Activated CD4-positive, alpha-beta T cell treated with anti-CD3 and anti-CD28 coated beads, Interleukin-2, amount 50 U/mL, for 48 hours (primary cell): Measurements from ENCODE around the gene PAM.
"Not testable (repeated sequence)": the region's sequence is repeated elsewhere in the genome, so short reads cannot be mapped to it uniquely, and the experiment has no call there.

Experiments
- DNase-seq, 2 experiments: peaks; one replicate each; pipeline ENCODE4 v3.0.0-alpha.2; 2020

Gene PAM

DNA sequence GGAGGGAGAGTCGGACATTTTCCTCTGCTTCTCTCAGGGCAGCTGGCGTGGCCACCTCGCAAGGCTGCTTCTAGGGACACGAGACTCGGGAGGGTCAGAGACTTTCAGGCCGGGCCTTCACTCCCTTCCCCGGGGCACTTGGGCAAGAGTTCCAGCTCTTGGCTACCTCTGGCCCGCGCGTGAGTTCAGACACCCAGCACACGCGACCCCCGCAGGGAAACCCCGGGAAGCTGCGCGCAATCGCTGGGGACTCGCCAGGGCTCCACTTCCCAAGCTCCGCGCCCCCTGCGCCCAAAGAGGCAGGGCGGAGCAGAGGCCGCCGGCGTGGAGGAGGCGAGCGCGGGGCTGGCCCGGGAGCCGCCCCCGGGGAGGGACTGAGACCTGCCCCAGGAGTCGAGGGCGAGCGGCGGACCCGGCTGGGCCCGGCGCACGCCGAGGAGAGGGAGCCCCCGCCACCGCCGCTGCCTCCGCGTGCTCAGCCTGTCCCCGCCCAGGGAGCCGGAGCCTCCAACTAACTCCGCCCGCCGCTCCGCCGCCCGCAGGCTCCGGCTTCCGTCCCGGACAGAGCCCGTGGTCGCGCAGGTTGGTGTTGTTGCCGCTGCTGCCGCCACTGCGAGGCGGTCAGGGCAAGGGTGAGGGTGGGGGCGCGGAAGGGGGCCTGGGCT lies at the start of gene PAM:
PAM (plus strand) TSS at position 539 of the 665 bp plus-strand sequence. CDS start 110,891 bp downstream, outside the sequence.
- peak; percentile 77 to 82 for DNase-seq

DNA sequence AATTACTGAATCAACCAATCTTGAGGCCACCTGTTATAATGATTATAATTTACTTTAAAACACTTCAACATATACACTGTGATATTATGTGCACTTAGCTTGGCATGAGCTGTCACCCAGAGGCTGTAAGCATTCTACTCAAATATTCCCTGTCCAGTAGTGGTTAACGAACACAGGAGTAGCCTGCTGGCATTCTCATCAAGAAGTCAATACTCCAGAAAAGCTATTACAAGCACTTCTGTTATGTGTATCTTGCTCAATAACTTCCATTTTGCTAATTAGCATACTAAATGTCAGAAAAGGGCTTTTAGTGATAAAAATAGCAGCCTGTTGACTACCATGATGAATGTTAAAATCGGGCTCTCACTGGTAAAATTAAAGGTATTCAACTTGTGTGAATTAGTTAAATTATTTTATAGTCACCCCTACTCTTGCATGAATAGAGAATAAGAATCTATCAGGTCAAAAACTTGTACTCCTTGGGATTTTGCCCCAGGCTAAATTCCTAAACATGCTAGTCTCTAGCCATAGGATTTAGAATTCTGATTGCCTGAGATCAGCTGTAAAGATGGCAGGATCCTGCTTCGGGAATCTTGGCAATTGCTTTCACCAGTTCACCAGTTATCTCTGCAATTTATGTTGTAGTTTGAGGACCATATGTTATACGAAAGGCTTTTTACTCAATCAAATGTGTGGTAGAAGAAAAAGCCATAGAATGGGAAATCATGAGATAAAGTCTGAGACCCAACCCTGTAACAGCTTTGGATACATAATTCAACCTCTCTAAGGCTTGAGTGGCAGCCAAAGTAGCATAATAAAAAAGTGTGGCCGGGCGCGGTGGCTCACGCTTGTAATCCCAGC lies 43.4 kb upstream of the PAM start:
- DNase-seq: no peak

DNA sequence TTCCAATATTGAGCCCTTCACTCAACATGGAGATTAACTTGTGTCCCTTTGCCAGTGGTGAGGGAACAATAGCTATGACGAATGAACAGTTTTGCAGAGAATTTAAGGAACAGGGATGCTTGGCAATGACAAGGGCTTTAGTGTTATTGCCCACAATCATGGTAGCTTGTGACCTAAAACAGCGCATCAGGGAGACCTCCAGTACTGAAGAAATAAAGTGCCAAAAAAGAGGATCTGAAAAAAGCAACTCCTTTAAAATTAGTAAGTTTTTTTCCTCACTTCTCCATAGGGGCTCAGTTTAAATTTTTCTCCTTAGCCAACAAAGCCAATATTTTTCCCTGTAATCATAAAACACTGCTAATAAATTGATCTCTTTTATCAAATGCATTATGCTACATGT lies 41.8 kb upstream of the PAM start:
- DNase-seq: no peak

DNA sequence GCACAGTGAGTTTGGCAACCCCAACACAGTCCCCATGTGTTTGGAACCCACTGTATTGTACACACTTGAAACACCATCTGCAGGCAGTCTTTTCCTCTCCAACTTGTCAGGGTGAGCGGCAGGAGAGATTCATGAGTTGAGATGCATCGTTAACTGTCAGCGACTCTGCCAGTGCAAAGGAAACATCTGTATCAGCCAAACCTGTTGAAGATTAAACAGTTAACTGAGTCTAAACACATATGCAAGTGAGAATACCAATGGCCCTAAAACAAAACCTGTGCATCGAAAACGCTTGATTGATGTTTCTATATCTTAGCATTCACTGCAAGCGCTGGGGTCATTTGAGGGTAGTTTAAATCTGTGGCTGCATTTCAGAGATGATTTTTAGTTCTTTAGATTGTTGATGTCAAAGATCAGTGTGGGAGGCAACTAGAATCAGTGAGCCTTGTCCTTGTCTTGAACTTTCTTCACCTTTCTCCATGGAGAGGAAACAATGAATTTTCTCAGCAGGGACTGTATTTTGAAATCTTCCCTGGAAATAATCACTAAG lies 41.3 kb upstream of the PAM start:
- no peak for DNase-seq

DNA sequence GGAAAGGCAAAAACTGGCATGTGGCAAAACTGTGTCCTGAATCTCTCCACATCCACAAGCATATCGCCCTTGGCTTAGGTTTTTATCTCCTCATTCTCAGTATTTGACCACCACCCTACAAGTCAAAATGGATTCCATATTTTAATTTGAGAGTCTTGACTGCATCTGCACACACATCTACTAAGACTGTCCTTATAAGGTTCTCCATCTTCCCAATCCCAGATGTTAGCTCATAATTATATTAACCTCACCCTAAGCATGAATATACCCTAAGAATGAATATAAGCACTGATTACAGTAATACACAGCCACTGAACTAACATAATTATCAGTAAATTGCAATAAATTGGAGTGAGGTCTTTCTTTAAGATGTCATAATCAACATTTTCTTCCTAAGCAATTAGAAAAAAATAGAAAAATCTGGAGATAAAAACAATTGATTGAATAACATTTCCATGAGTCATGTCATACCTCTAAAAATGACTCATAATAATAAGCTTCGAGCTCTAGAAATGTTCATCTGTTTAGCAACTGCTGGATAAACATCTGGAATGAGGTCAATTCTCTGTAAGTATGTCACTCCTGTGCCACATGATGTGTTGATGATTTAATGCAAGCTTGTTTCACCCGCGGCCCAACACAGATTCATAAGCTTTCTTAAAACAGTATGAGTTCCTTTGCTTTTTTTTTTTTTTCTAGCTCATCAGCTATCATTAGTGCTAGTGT lies 39.9 kb upstream of the PAM start:
- no peak for DNase-seq

DNA sequence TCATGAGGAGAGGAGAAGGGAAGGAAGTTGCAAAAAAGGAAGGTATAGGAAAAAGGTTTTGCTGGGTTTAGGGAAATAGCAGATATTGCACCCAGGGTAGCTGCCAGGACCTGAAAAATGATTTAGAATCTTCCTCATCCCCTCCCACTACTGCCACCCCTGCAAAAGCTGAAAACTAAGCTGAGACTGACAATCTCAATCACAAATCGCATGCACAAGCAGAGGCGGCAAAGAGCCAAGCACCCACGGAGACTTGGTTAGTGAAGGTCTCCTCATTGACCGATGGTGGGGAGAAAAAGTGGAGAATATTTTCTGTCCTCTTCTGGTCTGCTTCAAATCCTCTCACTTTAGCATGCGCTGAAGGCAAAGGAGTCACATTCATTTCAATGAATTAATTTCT lies 39.1 kb upstream of the PAM start:
- DNase-seq: no peak

DNA sequence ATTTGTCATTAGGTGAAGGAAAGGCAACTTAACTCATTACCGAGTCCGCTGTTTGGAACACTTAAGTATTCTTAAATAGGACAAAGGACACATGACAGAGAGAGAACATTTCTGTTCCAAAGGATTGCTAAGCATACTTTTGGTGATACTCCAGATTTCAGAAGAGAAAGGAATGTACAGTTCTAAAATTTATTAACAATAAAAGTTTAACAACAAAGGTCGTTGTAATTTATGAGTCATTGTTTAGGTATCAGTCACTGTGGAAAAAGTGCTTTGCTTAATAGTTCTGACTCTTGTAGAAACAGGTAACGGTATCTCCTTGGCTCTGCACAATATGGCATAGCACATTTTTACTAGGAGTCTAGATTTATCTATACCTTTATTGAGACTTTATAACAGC lies 36.3 kb upstream of the PAM start:
- no peak for DNase-seq

DNA sequence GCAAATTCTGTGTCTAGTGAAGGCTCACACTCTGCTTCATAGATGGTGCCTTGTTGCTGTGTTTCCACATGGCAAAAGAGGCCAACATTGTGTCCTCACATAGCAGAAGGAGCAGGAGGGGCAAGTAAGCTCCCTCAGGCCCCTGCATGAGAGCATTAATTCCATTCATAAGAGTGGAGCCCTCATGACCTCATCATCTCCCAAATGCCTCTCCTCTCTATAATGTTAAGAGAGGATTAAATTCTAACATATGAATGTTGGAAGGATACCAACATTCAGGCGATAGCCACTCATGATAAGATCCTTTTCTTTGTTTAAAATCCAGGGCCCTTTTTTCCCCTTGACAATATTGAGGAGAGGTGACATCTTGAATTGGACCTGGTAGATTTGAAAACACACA lies 35.2 kb upstream of the PAM start:
- DNase-seq: no peak

DNA sequence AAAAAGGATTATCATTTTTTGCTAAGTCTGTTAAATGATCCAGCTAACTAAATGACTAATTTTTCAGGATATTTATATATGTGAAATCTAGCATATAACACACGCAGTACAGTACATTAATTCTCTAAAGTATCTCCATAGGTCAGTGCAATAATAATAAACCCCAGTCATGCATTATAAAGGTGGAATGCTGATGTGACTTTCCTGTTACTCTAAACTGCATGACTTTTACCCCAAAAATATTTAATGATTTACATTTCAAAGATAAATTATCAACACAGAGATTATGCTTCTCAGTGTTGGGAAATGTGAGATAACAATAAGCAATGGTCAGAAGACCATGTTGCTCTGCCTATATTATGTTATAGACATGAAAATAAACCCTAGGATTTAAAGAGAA lies 34.1 kb upstream of the PAM start:
- no peak for DNase-seq

DNA sequence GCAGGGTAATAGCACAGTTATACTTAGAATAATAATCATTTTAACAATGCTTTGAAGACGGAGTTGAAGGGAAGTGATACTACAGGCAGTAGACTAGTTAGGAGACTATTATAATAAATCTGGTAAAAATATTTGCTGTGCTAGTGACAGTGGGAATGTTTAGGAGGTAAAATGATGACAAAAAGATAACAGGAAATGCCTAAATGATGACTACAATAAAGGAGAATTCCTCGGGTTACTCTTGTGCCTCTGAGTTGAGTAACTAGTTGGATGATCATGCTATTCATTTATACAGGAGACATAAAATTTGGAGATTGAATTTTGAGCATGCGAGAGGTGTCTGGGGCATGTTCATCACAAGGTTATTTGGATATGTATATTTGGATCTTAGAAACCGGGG lies 32.2 kb upstream of the PAM start:
- DNase-seq: no peak

DNA sequence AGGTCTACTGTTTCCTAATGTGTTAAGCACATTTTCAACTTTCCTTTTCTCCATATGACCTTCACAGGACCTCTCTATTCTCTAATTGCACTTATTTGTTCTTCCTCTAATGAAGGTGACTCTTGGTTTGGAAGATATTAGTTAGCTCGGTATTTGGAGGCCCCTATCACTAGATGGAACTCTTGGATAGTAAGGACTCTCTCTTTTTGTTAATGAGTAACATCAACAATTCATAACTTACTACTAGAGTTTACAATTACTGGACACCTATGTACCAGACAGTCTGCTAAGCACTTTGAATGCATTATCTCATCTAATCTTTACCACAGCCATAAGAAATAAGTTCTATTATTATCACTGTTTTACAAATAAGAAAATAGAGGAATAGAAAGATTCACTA lies 23.4 kb upstream of the PAM start:
- DNase-seq: no peak

DNA sequence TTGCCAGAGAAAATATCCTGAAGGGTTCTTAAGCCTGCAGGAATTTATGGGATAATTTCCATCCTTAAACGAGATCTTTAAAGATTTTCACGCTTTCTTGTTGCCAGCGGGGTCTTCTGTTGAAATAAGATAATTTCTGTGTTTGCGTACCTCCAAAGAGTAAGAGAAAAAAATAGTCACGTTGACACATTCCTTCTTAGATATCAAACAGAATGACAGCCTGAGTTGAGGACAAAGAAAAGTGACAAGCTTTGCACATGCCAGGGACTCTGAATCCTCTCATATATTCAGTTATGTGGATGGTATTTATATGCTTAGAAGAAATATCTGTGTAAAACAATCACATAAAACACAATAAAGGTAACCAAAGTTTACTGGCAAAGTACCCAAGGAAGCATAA lies 21.6 kb upstream of the PAM start:
- no peak for DNase-seq

DNA sequence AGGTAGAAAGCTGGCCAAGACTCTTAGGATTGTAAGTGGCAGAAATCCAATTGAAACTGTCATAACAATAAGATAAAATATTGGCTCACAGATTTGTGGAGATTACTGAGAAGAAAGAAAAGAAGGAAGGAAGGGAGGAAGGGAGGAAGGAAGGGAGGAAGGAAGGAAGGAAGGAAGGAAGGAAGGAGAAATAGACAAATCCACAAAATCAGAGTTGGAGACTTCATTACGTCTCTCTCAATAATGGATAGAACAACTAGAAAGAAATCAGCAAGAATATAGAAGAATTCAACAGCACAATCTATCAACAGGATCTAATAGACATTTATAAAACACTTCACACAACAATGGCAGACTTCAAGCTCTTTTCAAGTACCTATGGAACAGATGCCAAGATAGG lies 17.9 kb upstream of the PAM start:
- DNase-seq: no peak

DNA sequence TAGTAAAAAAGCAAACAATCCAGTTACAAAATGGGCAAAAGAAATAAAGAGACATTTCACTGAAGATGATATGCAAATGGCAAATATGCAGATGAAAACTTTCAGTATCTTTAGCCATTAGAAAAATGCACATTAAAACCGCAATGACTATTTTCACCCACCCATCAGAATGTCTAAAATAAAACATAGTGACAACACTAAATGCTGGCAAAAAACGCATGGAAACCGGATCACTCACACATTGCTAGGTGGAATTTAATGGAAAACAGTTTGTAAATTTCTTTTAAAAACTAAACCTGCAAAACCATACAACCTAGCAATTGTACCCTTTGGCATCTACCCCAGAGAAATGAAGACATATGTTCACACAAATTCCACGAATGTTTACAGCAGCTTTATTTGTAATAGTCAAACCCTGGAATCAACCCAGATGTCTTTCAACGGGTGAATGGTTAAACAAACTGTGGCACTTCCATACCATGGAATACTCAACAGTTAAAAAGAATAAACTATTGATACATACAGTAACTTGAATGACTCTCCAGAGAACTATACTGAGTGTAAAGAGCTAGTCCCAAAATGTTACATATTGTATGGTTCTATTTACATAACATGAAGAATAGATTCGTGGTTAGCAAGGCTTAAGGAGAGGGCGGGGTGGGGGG lies 17.2 kb upstream of the PAM start:
- DNase-seq: no peak

DNA sequence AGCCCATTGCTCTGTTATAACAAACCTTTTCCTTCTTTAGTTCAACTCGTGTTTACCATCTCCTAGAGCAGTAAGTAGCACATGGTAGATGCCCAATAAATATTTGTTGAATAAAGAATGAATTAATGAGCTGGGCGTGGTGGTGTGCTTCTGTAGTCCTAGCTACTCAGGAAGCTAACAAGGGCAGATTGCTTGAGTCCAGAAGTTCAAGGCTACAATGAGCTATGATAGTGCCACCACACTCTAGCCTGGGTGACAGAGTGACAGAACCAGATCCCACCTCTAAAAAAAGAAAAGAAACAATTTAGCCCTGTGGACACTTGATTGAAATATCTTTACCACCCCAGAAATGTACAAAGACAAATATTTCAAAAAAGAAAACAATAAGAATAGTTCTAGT lies 14.6 kb upstream of the PAM start:
- DNase-seq: no peak

DNA sequence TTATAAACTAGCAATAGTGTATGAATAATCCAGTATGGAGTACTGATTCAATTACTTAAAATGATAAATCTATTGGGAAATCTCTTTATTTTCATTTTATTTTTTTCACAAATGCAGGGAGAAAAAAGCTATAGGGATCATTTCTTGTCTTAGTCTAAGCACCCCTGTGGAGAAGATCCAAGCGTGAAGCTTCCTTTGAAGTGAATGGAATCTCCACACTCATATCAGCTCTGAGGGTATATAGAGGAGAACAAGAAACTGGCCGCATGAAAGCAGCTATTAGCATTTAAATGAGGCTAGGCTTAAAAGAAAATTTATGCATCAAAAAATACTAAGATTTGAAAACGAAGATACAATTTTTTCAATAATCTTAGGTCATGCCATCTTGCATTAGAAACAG lies 12.9 kb upstream of the PAM start:
- DNase-seq: no peak

DNA sequence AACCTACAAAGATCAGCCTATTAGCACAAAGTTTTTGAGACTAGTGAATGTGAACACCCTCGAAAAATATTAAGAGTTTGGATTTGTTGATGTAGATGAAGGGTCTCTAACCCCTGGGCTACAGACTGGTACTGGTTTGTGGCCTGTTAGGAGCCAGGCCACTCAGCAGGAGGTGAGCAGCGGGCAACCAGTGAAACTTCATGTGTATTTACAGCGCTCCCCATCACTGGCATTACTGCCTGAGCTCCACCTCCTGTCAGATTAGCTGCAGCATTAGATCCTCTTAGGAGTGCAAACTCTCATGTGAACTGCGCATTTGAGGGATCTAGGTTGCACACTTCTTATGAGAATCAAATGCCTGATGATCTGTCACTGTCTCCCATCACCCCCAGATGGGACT lies 11.2 kb upstream of the PAM start:
- DNase-seq: no peak

DNA sequence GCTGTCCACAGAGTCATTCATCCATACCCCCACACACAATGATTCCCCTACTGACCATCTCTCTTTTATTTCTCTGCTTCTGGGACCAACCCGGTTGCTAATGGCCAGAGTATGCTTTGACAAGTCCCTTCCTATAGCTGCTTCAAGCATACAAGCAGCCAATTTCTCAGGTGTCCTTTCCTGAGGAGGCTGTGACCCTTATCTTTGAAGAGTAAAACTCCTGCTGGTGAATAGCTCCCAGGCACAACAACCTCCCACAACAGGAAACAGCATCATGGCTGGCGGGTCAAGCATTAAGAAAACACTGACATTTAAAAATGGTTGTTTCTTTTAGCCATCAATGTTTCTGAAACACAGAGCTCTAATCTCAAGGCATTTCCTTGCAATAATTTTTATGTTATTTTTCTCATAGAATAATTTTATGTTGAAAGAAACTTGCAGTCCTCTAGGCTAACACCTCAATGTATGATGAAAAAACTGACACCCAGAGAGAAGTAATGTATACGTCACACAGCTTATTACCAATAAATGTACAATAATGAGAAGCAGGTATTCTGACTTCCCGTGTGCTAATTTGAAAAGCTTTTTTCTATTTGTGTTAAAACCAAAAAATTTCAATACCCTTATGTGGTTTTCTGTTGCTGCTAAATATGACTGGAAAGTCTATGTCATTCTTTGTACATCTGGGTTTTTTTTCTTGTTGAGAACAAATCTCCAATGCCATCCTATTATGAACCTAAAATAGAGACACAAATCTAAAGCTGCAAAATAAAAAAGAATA lies 7.5 kb upstream of the PAM start:
- no peak for DNase-seq

DNA sequence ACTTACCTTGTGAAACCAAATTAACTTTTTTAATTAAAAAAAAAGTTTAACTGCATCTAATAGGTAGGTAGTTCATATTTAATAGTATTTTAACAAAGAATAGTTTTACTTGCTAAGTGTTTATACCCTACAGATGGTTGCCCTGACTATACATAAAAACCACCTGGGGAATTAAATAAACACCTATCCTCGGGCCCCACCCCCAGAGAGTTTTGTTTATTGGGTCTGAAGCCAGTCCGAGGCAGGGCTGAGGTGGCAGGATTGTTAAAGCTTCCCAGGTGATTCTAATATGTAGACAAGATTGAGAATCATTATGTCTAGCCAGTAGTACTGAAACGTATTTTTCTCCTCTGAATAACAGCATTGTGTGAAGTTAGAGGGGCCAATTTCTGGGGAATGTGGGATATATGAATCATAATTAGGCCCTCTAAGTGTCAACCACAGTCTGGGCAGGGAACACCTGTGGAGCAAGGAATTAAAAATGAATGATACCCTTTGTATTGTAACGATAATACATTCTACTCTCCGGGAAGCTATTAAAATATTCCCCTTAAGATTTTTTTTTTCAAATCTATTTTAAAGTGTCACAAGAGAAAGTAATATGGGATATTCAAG lies 5.6 kb upstream of the PAM start:
- DNase-seq: no peak

DNA sequence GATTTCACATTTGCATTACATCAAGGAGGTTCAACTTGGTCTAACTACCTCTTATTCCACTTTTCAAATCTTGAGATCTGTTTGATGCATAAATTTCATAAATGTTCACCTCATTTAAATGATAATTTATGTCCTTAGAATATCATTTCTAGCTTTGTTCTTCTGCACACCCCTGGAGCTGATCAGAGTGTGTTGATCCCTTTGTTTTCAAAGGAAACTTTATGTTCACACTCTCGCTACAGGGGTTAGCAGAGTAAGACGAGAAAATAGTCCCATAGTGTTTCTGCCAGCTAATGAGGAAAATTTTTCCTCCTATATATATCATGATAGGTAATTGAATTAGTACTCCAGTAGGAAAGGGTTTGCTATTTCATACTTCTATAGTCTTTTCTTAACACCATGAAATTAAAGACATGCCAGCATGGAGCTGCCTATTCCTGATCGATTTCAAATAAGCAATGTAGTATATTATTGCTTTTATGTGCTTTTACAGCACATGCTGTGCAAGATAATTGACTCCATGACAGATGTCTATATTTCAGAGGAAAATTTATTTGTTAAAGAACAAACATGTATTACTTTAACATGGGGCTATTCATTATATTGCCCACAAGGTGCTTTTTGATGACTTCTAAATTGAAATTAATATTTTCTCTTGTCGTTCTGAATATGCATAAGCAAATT lies 4.8 kb upstream of the PAM start:
- DNase-seq: no peak

DNA sequence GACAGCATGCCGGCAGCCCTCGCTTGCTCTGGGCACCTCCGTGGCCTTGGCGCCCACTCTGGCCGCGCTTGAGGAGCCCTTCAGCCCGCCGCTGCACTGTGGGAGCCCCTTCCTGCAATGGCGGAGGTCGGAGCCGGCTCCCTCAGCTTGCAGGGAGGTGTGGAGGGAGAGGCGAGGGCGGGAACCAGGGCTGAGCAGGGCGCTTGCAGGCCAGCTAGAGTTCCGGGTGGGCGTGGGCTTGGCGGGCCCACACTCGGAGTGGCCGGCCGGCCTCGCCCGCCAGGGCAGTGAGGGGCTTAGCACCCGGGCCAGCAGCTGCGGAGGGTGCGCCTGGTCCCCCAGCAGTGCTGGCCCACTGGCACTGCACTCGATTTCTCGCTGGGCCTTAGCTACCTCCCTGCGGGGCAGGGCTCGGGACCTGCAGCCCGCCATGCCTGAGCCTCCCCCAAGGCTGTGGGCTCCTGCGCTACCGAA lies 3.2 kb upstream of the PAM start:
- not testable (repeated sequence) for DNase-seq
